DOHH2 (cell line): ENCODE measurements around the gene CACNA1B.

Experiments used
- H3F3A ChIP-seq: fragments of 200-600 bp; sonication (generic), shearing (Covaris generic); 2 replicates; pipeline ENCODE4 v1.6.0; 2016; ENCODE audit warnings: antibody characterized with exemption, mild to moderate bottlenecking; ENCODE audit not compliant: control insufficient read depth, insufficient read depth
- H3K27ac ChIP-seq: fragments of 200-600 bp; sonication (generic); 2 replicates; pipeline ENCODE4 v1.5.1; 2014; ENCODE audit warnings: low read depth, mild to moderate bottlenecking, low read length, moderate library complexity
- H3K27me3 ChIP-seq: fragments of 200-600 bp; sonication (generic); 2 replicates; pipeline ENCODE4 v1.6.1; 2014; ENCODE audit warnings: mild to moderate bottlenecking, low read length, mixed read lengths; ENCODE audit not compliant: control insufficient read depth
- H3K36me3 ChIP-seq: fragments of 200-600 bp; sonication (generic); 2 replicates; pipeline ENCODE4 v1.6.1; 2014; ENCODE audit warnings: mild to moderate bottlenecking, low read length, moderate library complexity, mixed read lengths; ENCODE audit not compliant: control insufficient read depth
- H3K4me1 ChIP-seq: fragments of 200-600 bp; sonication (generic); 2 replicates; pipeline ENCODE4 v1.6.1; 2014; ENCODE audit warnings: mild to moderate bottlenecking, low read length, mixed read lengths; ENCODE audit not compliant: control insufficient read depth
- H3K4me2 ChIP-seq: fragments of 200-600 bp; sonication (generic); 2 replicates; pipeline ENCODE4 v1.6.0; 2014; ENCODE audit warnings: mild to moderate bottlenecking, low read length, moderate library complexity
- H3K4me3 ChIP-seq: fragments of 200-600 bp; sonication (generic); 2 replicates; pipeline ENCODE4 v1.5.1; 2014; ENCODE audit warnings: mild to moderate bottlenecking, low read length, mixed read lengths
- H3K79me2 ChIP-seq: fragments of 200-600 bp; sonication (generic); 2 replicates; pipeline ENCODE4 v1.6.1; 2014; ENCODE audit warnings: mild to moderate bottlenecking, low read length, mixed read lengths; ENCODE audit not compliant: control insufficient read depth
- H3K9me2 ChIP-seq: fragments of 200-600 bp; sonication (generic); replicated peaks from 2 replicates; pipeline ENCODE4 v1.6.1; 2014; ENCODE audit warnings: mild to moderate bottlenecking, low read length, mixed read lengths; ENCODE audit not compliant: control insufficient read depth
- H3K9me3 ChIP-seq: fragments of 200-600 bp; sonication (generic); 2 replicates; pipeline ENCODE4 v1.6.1; 2014; ENCODE audit warnings: antibody characterized with exemption, low read length, mixed read lengths; ENCODE audit not compliant: control insufficient read depth, insufficient read depth
- H4K20me1 ChIP-seq: fragments of 200-600 bp; sonication (generic); 2 replicates; pipeline ENCODE4 v1.6.0; 2014; ENCODE audit warnings: low read depth, mild to moderate bottlenecking, antibody characterized with exemption, low read length, moderate library complexity; ENCODE audit not compliant: control insufficient read depth, insufficient read depth
- CTCF ChIP-seq: fragments of 200-600 bp; sonication (generic); IDR thresholded peaks from one replicate; pipeline ENCODE4 v1.5.1; 2014; ENCODE audit warnings: antibody characterized with exemption, mild to moderate bottlenecking, low read depth, low read length; ENCODE audit not compliant: poor library complexity, severe bottlenecking
- EZH2phosphoT487 ChIP-seq: fragments of 200-600 bp; sonication (generic); IDR thresholded peaks from 2 replicates; pipeline ENCODE4 v1.6.1; 2017; ENCODE audit warnings: borderline replicate concordance, mild to moderate bottlenecking, antibody characterized with exemption, low read length, moderate library complexity, mixed read lengths

Gene CACNA1B

GRCh38 chr9:138025417-138025816, 147.8 kb downstream of the CACNA1B start:
- Histone ChIP-seq H3K79me2 (no peaks in the 10 kb centered on the region), H3K27me3 (no peaks in the 10 kb centered on the region), H3K4me2 (no peak overlapping the region), H3K27ac (no peak overlapping the region), H3K4me3 (no peak overlapping the region), H3K36me3 (no peaks in the 10 kb centered on the region), H4K20me1 (no peaks in the 10 kb centered on the region), H3F3A (no peaks in the 10 kb centered on the region), H3K4me1 (no peaks in the 10 kb centered on the region), H3K9me3 (peaks cover 6% of the 10 kb centered on the region), H3K9me2 (no peaks in the 10 kb centered on the region)
- TF ChIP-seq EZH2phosphoT487, result no peak

GRCh38 chr9:138025908-138026307, 148.3 kb downstream of the CACNA1B start:
- H3K9me3 ChIP-seq, result peaks cover 6% of the 10 kb centered on the region
- H3K27ac ChIP-seq, result no peak overlapping the region
- no peaks in the 10 kb centered on the region for H3K79me2 ChIP-seq
- H3K36me3 ChIP-seq, result no peaks in the 10 kb centered on the region
- H3K4me2 ChIP-seq, result no peak overlapping the region
- no peak for TF ChIP-seq EZH2phosphoT487
- no peak for TF ChIP-seq CTCF
- H3K4me3 ChIP-seq, result no peak overlapping the region
- H3F3A ChIP-seq, result no peaks in the 10 kb centered on the region
- H4K20me1 ChIP-seq, result no peaks in the 10 kb centered on the region
- H3K9me2 ChIP-seq, result no peaks in the 10 kb centered on the region
- no peaks in the 10 kb centered on the region for H3K4me1 ChIP-seq
- H3K27me3 ChIP-seq, result 0 out of 2 replicates have a peak, but pooled peaks cover under 1% of the 10 kb centered on the region

GRCh38 chr9:138028596-138028995, 151.0 kb downstream of the CACNA1B start:
- H3F3A ChIP-seq, result no peaks in the 10 kb centered on the region
- H3K79me2 ChIP-seq, result no peaks in the 10 kb centered on the region
- peaks cover 6% of the 10 kb centered on the region for H3K9me3 ChIP-seq
- H3K4me1 ChIP-seq, result no peaks in the 10 kb centered on the region
- H3K4me2 ChIP-seq, result no peak overlapping the region
- 0 out of 2 replicates have a peak, but pooled peaks cover 4% of the 10 kb centered on the region for H3K27me3 ChIP-seq
- no peak overlapping the region for H3K4me3 ChIP-seq
- H3K9me2 ChIP-seq, result no peaks in the 10 kb centered on the region
- TF ChIP-seq EZH2phosphoT487 (no peak), CTCF (no peak)
- no peaks in the 10 kb centered on the region for H3K36me3 ChIP-seq
- H3K27ac ChIP-seq, result no peak overlapping the region
- H4K20me1 ChIP-seq, result no peaks in the 10 kb centered on the region

GRCh38 chr9:138031186-138031585, 153.6 kb downstream of the CACNA1B start:
- H3K9me2 ChIP-seq, result no peaks in the 10 kb centered on the region
- H3K79me2 ChIP-seq, result no peaks in the 10 kb centered on the region
- H3K4me2 ChIP-seq, result no peak overlapping the region
- H4K20me1 ChIP-seq, result no peaks in the 10 kb centered on the region
- no peaks in the 10 kb centered on the region for H3K36me3 ChIP-seq
- 0 out of 2 replicates have a peak, but pooled peaks cover 4% of the 10 kb centered on the region for H3K27me3 ChIP-seq
- H3F3A ChIP-seq, result no peaks in the 10 kb centered on the region
- H3K4me3 ChIP-seq, result no peak overlapping the region
- H3K4me1 ChIP-seq, result no peaks in the 10 kb centered on the region
- TF ChIP-seq EZH2phosphoT487, result no peak
- TF ChIP-seq CTCF, result no peak
- H3K9me3 ChIP-seq, result peaks cover 6% of the 10 kb centered on the region
- H3K27ac ChIP-seq, result no peak overlapping the region
